Right ventricle myocardium superior (tissue), 1 donor: ENCODE data around the gene PIEZO2. TPM values are rescaled to one million over a fixed set of nuclear protein-coding genes. Genes with fewer than 3 reads are reported as not detected.

Source experiments
- ATAC-seq: fragments of 200-7000 bp; cut with Tn5 transposase; one replicate; pipeline ENCODE4 v1.9.1; 2020; ENCODE audit warnings: mild to moderate bottlenecking; ENCODE audit not compliant: poor library complexity
- DNase-seq: peaks from one replicate; pipeline ENCODE4 v3.0.0-alpha.2; 2020
- intact Hi-C: fragments of 100-400 bp; cut with DNase I; formaldehyde crosslinking; loops from one replicate; pipeline ENCODE4 v1.11.2; 2022
- total RNA-seq: library from RNA; stranded (reverse); fragmentation: NEBNext Ultra II Directional; extraction: Animal tissue kit (Norgen Biotek cat#: 25700); gene quantifications from one replicate; pipeline ENCODE4 v1.2.1, GENCODE V29; 2021
- donor health status: DM: no; HTN: yes; CAD: no; lungs with severe emphysema.

PIEZO2 gene
- total RNA-seq, 1 donor from 2014 or later = 0.32 TPM

DNA sequence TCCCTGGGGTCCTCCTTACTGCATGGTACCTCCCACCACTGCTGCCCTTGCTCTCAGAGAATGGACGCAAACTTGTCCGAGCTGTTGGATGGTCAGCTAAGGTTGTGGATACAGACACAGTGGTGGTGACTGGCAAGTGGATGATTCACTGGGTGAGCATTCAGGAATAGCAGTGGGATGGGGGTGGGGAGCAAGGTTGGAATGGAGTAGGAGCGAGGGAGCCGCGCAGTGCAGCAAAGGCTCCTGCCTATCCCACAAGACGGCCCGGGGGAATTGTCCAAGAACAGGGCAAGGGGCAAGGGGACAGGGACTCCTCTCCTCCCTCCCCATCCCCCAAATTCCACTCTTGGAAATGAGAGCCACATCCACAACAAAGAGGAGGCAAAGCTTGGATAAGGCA, 102.2 kb downstream of the PIEZO2 start:
- DNase-seq = no peak
- intact Hi-C loops = loop anchor here (10.0 kb wide), 2 partner anchors 98 to 262 kb away; partner anchors contain the start of gene PIEZO2
- ATAC-seq = no peak

DNA sequence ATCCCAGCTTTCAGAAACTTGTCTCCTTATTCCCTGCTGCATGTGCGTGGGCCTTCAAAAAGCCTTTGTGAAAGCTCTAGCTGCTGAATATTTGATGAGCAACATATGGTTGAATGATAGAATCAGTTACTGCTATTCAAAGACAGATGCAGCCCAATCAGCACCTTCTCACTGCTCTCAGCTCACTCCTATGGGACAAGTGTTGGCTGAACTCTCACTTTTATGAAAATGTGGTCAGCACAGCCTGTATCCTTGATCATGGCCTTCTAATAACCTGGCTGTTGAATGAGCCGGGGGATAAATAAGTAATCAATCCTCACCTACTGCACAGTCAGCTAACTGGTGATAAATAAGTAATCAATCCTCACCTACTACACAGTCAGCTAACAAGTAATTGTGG, 103.2 kb downstream of the PIEZO2 start:
- intact Hi-C loops = loop anchor here (10.0 kb wide), 2 partner anchors 99 to 261 kb away; partner anchors contain the start of gene PIEZO2
- ATAC-seq (no peak), DNase-seq (no peak)

GRCh38 chr18:11043694-11044093, 105.7 kb downstream of the PIEZO2 start:
- no peak for ATAC-seq
- intact Hi-C loops = loop anchor here (10.0 kb wide), 2 partner anchors 101 to 259 kb away; partner anchors contain the start of gene PIEZO2

GRCh38 chr18:11042247-11042646, 107.1 kb downstream of the PIEZO2 start:
- ATAC-seq (no peak), DNase-seq (no peak)
- intact Hi-C loops = loop anchor here (10.0 kb wide), 2 partner anchors 103 to 257 kb away; partner anchors contain the start of gene PIEZO2

More at GRCh38 chr18:11043694-11044093, 105.7 kb downstream of the PIEZO2 start:
- no peak for DNase-seq

GRCh38 chr18:11040823-11041656, 108.3 kb downstream of the PIEZO2 start:
- intact Hi-C loops = loop anchor here (10.0 kb wide), 2 partner anchors 104 to 256 kb away; partner anchors contain the start of gene PIEZO2
- DNase-seq = no peak
- peak; percentile 59 for ATAC-seq

- ATAC-seq (no peak), DNase-seq (no peak)
- intact Hi-C loops = loop anchor here (10.0 kb wide), 2 partner anchors 104 to 256 kb away; partner anchors contain the start of gene PIEZO2
Measured at GRCh38 chr18:11040359-11040758, 109.0 kb downstream of the PIEZO2 start.

- ATAC-seq = no peak
- no peak for DNase-seq
- intact Hi-C loops = loop anchor here (5.0 kb wide), 1 partner anchor 185 kb away; no protein-coding TSS in a partner anchor
Measured at GRCh38 chr18:11037533-11038240, 111.7 kb downstream of the PIEZO2 start.

GRCh38 chr18:11035814-11036495, 113.4 kb downstream of the PIEZO2 start:
- intact Hi-C loops = loop anchor here (5.0 kb wide), 1 partner anchor 184 kb away; no protein-coding TSS in a partner anchor
- DNase-seq (no peak), ATAC-seq (no peak)

- intact Hi-C loops = loop anchor here (5.0 kb wide), 1 partner anchor 183 kb away; no protein-coding TSS in a partner anchor
- ATAC-seq (no peak), DNase-seq (no peak)
Measured at GRCh38 chr18:11035376-11035775, 114.0 kb downstream of the PIEZO2 start.

DNA sequence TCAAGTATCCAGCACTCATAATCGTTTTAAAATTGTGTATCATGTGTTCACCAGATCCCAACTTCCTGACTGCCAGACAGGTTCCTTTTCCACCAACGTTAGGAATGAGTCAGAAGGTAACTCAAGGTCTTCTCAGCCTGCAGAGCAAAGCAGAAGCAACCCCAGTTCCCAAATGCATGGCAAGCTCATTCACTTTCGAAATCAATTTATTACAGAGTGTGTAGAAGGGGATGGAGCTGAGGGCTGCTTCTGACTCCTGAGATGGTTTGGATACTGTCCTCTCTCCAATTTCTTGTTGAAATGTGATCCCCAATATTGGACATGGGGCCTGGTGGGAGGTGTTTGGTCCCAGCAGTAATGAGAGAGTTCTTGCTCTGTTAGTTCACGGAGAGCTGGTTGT, 114.5 kb downstream of the PIEZO2 start:
- DNase-seq (no peak), ATAC-seq (no peak)
- intact Hi-C loops = loop anchor here (5.0 kb wide), 1 partner anchor 183 kb away; no protein-coding TSS in a partner anchor

DNA sequence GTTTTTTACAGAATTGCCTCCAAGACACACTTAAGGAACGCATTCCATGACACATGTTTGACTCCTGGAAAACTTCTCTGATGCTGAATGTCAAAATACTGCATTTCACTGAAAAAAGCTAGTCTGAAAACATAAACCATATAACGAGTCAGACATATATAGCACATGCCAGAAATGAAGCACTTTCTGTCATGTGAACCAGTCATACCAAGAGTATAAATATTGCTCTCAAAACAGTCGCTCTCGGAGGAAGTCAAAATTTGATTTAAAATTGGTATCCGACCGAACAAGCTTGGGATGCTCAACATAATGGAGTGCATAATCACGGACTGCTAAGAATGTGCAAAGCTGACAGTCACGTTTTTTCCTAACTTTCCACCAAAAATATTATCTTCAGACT, 115.9 kb downstream of the PIEZO2 start:
- no peak for ATAC-seq
- intact Hi-C loops = no loop called here
- DNase-seq = no peak

DNA sequence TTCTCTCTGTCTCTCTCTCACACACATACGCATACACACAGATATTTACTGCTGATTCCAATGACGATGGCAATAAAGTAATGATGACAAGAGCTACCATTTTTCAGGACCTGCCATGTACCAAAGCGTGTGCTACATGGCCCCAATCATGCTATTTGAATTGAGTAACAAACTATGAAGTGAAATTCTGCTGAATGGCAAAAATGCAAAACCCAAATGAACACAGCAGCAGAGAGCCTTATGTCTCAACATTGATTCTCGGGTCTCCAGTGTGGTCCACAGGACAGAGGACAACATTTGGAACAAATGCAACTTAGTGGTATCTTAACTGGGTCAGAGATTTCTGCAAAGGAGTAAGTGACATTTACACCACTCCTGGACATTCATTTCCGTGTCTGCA, 117.4 kb downstream of the PIEZO2 start:
- no peak for ATAC-seq
- DNase-seq = no peak
- intact Hi-C loops = no loop called here

DNA sequence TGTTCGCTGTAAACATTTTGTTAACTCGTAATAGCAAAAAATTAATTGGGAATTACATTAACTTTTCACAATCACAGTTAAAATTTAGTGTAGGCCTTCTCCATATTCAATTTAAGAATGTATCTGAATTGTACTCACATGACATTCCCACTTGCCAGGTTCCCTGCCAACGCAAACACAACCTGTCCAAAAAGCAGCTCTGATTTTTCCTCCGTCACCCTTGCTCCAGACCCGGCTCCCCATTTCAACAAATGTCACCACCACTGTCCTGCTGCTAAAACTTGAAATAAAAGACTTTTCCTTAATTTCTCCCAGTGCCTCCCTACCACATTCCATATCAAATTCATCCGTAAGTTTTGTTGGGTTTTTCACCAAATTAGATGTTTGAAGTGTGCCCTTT, 120.3 kb downstream of the PIEZO2 start:
- ATAC-seq (no peak), DNase-seq (no peak)
- intact Hi-C loops = no loop called here

DNA sequence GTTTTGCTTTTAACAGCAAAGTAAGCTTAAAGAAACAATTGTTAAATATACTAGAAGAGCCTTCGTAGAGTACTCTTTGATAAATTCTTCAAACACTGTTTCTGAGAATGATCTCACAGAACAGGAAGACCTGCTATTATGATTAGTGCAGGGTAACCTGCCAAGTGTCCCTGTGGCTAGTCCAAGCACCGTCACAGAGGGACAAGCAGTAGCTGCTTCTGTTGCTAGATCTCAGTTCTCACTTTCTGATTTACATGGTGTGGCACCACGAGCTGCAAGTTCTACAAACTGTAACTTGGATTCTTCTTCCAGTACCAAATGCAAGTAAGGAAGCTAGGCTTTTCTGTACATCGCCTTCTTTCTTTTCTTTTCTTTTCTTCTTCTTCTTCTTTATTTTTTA, 121.5 kb downstream of the PIEZO2 start:
- intact Hi-C loops = no loop called here
- DNase-seq (no peak), ATAC-seq (no peak)

GRCh38 chr18:11025671-11026070, 123.7 kb downstream of the PIEZO2 start:
- ATAC-seq (no peak), DNase-seq (no peak)
- intact Hi-C loops = no loop called here

DNA sequence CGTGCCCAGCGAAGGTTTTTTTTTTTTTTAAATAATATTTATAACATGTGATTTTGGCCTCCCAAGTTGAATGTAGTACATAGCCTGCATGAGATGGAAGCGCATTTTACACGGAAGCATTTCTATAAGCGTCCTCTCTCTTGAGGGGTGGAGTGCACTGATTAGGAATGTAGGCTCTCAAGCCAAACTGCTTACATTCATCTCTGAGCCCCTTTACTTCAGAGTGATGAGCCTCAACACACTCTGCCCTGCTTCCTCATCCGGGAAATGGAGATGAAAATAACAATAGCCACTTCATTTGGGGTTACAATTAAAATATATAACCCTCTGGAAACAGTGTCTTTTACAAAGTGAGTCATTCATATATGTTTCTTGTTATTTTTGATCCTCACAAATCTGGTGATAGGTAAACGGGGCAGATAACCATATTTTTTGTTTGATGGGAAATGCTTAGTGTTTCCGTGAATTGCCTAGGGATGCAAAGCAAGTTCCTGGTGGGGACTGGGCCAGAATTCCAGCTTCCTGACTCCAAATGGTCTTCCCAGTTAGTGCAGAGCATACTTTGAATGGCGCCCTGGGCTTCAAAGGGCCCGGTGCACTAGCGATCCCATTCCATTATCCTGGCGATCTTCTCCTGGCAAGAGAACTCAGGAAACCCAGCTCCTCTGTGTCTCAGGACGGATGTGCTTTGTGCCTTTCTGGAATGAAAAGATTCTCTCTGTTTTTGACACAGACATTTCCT, 124.3 kb downstream of the PIEZO2 start:
- no peak for ATAC-seq
- intact Hi-C loops = no loop called here

GRCh38 chr18:11021477-11021876, 127.9 kb downstream of the PIEZO2 start:
- intact Hi-C loops = no loop called here
- ATAC-seq (no peak), DNase-seq (no peak)

More for the DNA sequence above, 124.3 kb downstream of the PIEZO2 start:
- DNase-seq = no peak

DNA sequence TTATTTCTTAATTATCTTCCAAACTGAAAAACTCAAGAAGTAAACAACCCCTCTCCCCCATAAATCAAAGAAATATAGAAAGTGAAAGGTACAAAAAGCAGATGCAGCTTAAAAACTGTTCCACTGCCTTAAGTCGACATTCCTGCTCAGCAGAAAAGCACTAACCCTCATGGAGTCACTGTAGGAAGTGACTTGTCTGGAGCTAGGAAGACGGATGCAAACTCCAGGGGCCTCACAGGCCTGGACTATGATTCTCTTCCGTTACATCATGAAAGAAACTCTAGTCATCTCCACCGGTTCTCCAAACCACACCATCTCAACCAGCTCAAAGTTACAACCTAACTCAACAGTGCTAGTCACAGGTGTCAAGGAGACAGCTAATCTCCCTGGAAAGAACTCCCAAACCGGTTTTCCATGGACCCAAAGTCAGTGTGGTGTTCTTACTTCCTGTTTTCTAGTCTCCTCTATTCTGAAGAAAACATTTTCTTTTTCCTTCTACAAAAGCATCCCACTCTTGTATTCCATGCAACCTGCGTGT, 128.4 kb downstream of the PIEZO2 start:
- DNase-seq (no peak), ATAC-seq (no peak)
- intact Hi-C loops = no loop called here
